AG04449 (cell line): ENCODE measurements around the gene ENO4.

Source experiments
- CTCF ChIA-PET: fragments of 350-600 bp; formaldehyde crosslinking; extraction: SDS; loops from one replicate; lab custom pipeline; 2021; ENCODE audit warnings: antibody characterized with exemption; lab: Yijun Ruan, JAX
- POLR2A ChIA-PET: fragments of 400-600, 350-600 bp; formaldehyde crosslinking; extraction: SDS; loops from one replicate; lab custom pipeline; 2020; ENCODE audit warnings: antibody characterized with exemption, inconsistent platforms; lab: Yijun Ruan, JAX
- DNase-seq: peaks from one replicate; pipeline ENCODE4 v3.0.0-alpha.2; 2010; ENCODE audit warnings: low read depth, low spot score
- H3K4me3 ChIP-seq: 2 replicates; pipeline ENCODE4 v1.5.1; 2011; ENCODE audit warnings: low read depth, mild to moderate bottlenecking, control low read depth, low read length
- TF ChIP-seq, protein P1 (sequence below): IDR thresholded peaks from one replicate; pipeline ENCODE4 v1.5.1; 2011; ENCODE audit warnings: mild to moderate bottlenecking, moderate library complexity, low read length, control low read depth, inconsistent platforms; ENCODE audit not compliant: insufficient read depth; ENCODE audit errors: missing control alignments

The ENO4 gene

DNA sequence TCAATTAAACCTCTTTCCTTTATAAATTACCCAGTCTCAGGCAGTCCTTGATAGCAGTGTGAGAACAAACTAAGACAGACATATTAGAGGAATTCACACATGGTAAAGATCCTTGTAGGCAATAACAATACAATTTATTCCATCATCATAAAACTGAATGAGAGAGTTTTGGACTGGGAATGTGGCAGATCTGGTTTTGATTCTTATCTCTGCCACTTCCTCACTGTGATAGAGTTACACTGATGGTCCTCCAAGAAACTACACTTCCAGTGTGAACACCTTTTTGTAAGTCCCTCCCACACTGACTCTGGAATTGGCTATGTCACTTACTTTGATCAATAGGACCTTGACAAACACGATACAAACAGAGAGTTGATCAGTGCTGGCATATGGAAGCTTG is 2.9 kb downstream of the ENO4 start:
- POLR2A ChIA-PET, result no interaction called here
- no peak for DNase-seq
- TF ChIP-seq, protein P1, sequence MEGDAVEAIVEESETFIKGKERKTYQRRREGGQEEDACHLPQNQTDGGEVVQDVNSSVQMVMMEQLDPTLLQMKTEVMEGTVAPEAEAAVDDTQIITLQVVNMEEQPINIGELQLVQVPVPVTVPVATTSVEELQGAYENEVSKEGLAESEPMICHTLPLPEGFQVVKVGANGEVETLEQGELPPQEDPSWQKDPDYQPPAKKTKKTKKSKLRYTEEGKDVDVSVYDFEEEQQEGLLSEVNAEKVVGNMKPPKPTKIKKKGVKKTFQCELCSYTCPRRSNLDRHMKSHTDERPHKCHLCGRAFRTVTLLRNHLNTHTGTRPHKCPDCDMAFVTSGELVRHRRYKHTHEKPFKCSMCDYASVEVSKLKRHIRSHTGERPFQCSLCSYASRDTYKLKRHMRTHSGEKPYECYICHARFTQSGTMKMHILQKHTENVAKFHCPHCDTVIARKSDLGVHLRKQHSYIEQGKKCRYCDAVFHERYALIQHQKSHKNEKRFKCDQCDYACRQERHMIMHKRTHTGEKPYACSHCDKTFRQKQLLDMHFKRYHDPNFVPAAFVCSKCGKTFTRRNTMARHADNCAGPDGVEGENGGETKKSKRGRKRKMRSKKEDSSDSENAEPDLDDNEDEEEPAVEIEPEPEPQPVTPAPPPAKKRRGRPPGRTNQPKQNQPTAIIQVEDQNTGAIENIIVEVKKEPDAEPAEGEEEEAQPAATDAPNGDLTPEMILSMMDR, result no peak
- CTCF ChIA-PET, result no interaction called here
- H3K4me3 ChIP-seq, result no peak overlapping the region

DNA sequence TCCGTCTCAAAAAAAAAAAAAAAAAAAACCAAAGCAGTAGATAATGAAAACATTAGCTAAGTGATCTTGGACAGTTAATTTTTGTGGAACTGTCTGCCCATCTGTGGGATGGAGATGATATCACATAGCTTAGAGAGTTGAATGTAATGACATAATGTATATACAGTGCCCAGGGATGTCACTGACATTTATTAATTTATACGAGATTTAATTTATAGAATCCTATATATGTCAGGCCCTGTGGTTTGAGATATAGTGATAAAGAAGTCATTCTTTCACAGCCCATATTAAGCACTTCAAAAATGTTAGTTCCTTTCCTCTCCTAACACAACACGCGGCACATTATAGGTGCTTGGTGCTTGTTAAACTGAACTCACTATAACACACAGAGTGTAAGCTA is 4.0 kb downstream of the ENO4 start:
- no peak overlapping the region for H3K4me3 ChIP-seq
- no peak for DNase-seq
- TF ChIP-seq, protein P1, result no peak
- ChIA-PET POLR2A (no interaction called here), CTCF (interaction anchor here (1.0 kb wide), 1 partner anchor 321 kb away, joined by 3 read pairs; no protein-coding TSS in a partner anchor)

DNA sequence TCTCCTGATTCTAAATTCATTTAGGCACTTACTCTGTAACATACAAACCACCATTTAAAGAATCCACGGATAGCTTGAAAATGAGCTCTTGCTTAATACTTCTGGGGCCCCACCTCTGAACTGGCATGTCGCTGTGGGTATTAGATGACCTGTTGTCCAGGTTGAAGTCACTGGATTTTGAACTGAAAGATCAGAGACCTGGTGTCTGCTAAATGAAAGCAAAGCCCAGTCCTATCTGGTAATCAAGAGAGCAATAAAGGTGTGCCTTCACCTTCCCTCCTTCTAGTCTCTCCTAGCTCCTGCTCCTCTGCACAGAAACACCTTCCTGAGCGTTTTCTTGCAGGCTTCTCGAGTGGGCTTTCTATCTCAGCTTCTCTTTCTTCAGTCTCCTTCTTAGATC is 4.4 kb downstream of the ENO4 start:
- CTCF ChIA-PET, result interaction anchor here (1.0 kb wide), 1 partner anchor 321 kb away, joined by 3 read pairs; no protein-coding TSS in a partner anchor
- no peak overlapping the region for H3K4me3 ChIP-seq
- TF ChIP-seq, protein P1, result no peak
- POLR2A ChIA-PET, result no interaction called here
- DNase-seq, result no peak

DNA sequence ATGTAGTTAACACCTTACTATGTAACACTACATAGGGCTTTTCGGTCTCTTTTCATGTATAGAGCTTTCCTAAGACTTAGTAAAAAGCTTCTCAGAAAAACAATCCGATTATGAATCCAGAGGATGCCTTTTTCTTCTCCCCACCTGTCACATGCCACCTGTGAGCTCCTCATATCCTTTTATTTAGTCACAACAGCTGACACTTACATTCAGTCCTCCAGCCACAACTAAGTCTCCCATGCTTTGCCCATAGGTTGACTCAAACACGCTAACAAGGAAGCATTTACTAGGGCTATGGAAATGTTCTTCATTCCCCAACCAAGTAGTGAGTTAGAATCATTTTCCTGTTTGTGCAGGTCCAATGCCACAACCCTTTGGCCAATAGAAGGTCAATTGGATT is 7.9 kb downstream of the ENO4 start:
- POLR2A ChIA-PET, result no interaction called here
- TF ChIP-seq, protein P1, result no peak
- H3K4me3 ChIP-seq, result no peak overlapping the region
- CTCF ChIA-PET, result no interaction called here
- no peak for DNase-seq

DNA sequence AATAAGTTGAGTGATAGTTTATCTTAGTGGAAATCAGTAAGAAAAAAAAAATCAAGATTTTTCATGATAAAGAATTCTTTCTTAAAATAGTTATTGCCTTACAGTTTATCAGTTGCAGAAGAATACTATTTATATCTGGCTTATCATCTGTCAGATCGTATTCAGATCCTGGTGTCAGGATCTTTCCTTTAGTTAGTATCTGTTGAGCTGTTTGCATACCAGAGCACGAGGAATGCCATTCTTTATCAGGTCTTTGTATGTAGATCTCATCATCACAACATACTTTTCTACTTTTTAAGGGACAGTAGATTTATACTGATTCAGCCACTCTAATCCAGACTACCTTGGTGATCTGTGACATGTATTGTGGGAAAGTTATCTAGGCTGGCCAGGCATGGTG is 12.5 kb downstream of the ENO4 start:
- CTCF ChIA-PET, result interaction anchor here (0.8 kb wide), 1 partner anchor 12 kb away, joined by 3 read pairs; the partner anchor contains the start of gene ENO4
- no peak overlapping the region for H3K4me3 ChIP-seq
- no peak for DNase-seq
- POLR2A ChIA-PET, result no interaction called here
- TF ChIP-seq, protein P1, result no peak

DNA sequence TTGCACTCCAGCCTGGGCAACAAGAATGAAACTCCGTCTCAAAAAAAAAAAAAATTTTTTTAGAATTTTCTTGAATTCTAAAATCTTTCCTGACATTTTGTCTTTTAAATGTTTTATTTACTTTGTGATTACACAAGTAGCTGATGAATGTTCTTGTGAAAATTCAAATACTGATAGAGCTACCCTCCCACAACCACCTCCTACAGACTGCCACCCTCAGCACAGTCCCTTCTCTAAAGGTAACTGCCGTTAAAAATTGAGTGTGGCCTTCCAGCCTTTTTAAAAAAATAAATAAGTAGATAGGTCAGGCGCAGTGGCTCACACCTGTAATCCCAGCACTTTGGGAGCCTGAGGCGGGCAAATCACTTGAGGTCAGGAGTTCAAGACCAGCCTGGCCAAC is 15.1 kb downstream of the ENO4 start:
- ChIA-PET CTCF (no interaction called here), POLR2A (no interaction called here)
- DNase-seq, result no peak
- TF ChIP-seq, protein P1, result no peak
- H3K4me3 ChIP-seq, result no peak overlapping the region
